Kidney epithelial cell (primary cell): ENCODE results near the gene PEBP1. TPM values are rescaled to one million over a fixed set of nuclear protein-coding genes. Genes with fewer than 3 reads are reported as not detected.
"Not testable (repeated sequence)": the region's sequence is repeated elsewhere in the genome, so short reads cannot be mapped to it uniquely, and the experiment has no call there.

Experiments
- DNase-seq: peaks from one replicate; pipeline ENCODE4 v3.0.0-alpha.2; 2010; ENCODE audit warnings: low read depth
- H3K27me3 ChIP-seq: 2 replicates; pipeline ENCODE4 v1.6.0; 2011; ENCODE audit warnings: low read length; ENCODE audit not compliant: control insufficient read depth, insufficient read depth
- H3K36me3 ChIP-seq: 2 replicates; pipeline ENCODE4 v1.5.1; 2011; ENCODE audit warnings: low read length; ENCODE audit not compliant: control insufficient read depth, insufficient read depth
- H3K4me3 ChIP-seq: 2 replicates; pipeline ENCODE4 v1.5.1; 2011; ENCODE audit warnings: low read depth, mild to moderate bottlenecking, control low read depth, low read length
- CTCF ChIP-seq: IDR thresholded peaks from 2 replicates; pipeline ENCODE4 v1.5.1; 2011; ENCODE audit warnings: mild to moderate bottlenecking, moderate library complexity, low read length, control low read depth, inconsistent platforms; ENCODE audit not compliant: insufficient read depth, poor library complexity, severe bottlenecking
- total RNA-seq: library from RNA; depleted of rRNA; stranded (reverse); fragments of >200 nt; gene quantifications from 2 replicates; pipeline ENCODE4 v1.2.3, GENCODE V29; 2015

Gene PEBP1
- total RNA-seq, 1 donor from 2014 or later: 331 TPM

- no peak for DNase-seq
- TF ChIP-seq CTCF: no peak
- no peak overlapping the region for H3K4me3 ChIP-seq
- no peaks in the 10 kb centered on the region for H3K36me3 ChIP-seq
- H3K27me3 ChIP-seq: no peaks in the 10 kb centered on the region
Observed at GRCh38 chr12:118124333-118124874, 11.5 kb upstream of the PEBP1 start.

GRCh38 chr12:118125743-118126118, 10.2 kb upstream of the PEBP1 start:
- H3K4me3 ChIP-seq: no peak overlapping the region
- H3K27me3 ChIP-seq: no peaks in the 10 kb centered on the region
- DNase-seq: no peak
- no peaks in the 10 kb centered on the region for H3K36me3 ChIP-seq
- TF ChIP-seq CTCF: no peak

- TF ChIP-seq CTCF: no peak
- Histone ChIP-seq H3K27me3 (no peaks in the 10 kb centered on the region), H3K36me3 (no peaks in the 10 kb centered on the region), H3K4me3 (no peak overlapping the region)
- DNase-seq: no peak
Observed at GRCh38 chr12:118126119-118126757, 9.7 kb upstream of the PEBP1 start.

GRCh38 chr12:118127867-118128266, 8.1 kb upstream of the PEBP1 start:
- no peaks in the 10 kb centered on the region for H3K36me3 ChIP-seq

GRCh38 chr12:118129436-118129835, 6.5 kb upstream of the PEBP1 start:
- not testable (repeated sequence) for H3K4me3 ChIP-seq, H3K27me3 ChIP-seq, H3K36me3 ChIP-seq, DNase-seq

More at GRCh38 chr12:118127867-118128266, 8.1 kb upstream of the PEBP1 start:
- Histone ChIP-seq H3K4me3 (no peak overlapping the region), H3K27me3 (no peaks in the 10 kb centered on the region)
- no peak for DNase-seq
- TF ChIP-seq CTCF: no peak

GRCh38 chr12:118136559-118137003, 657 bp downstream of the PEBP1 start:
- Histone ChIP-seq H3K36me3 (no peaks in the 10 kb centered on the region), H3K4me3 (peak overlapping the region; percentile 95), H3K27me3 (no peaks in the 10 kb centered on the region)
- no peak for TF ChIP-seq CTCF
- no peak for DNase-seq
